Measurements from ENCODE around the gene OR2F2. TPM values are rescaled to one million over a fixed set of nuclear protein-coding genes. Genes with fewer than 3 reads are reported as not detected.

Gene OR2F2
- total RNA-seq, 1 donor from 2014 or later: not detected

DNA sequence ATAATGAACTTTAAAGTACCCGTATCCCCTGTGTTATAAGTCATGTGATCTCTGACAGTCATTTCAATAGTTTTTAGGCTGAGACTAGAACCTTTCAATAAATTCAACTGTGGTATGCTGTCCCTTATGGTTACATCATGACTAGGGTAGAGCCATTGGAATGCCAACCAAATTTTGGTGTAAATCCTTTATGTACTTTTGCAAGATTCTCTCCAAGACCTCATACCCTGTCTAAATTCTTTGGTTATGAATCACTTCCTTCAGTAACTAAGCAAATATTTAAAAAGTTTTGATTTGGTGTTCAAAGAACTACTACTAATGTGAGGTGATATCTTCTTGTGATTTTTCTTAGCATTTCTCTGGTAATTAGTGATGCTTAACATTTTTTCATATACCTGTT lies 44.3 kb downstream of the OR2F2 start:
- DNase-seq (ENCODE audit: low read depth): peak; percentile 72
- Histone ChIP-seq H3K36me3 (ENCODE audit: insufficient read depth, low read length) (no peaks in the 10 kb centered on the region), H3K9ac (ENCODE audit: low read length) (no peak overlapping the region), H4K20me1 (ENCODE audit: insufficient read depth, low read length) (no peaks in the 10 kb centered on the region), H3K4me1 (ENCODE audit: insufficient read depth, low read length) (no peaks in the 10 kb centered on the region), H3K27me3 (ENCODE audit: insufficient read depth, low read length) (no peaks in the 10 kb centered on the region), H3K79me2 (ENCODE audit: insufficient read depth, low read length) (no peaks in the 10 kb centered on the region), H3K27ac (ENCODE audit: low read depth, low read length) (no peak overlapping the region), H3K9me3 (ENCODE audit: insufficient read depth, low read depth, low read length) (no peaks in the 10 kb centered on the region), H3K4me2 (ENCODE audit: low read length) (peak overlapping the region; percentile 46), H3K4me3 (ENCODE audit: insufficient read depth, low read depth, low read length) (no peak overlapping the region), H2AFZ (ENCODE audit: low read depth, low read length) (no peak overlapping the region)
- Mint-ChIP-seq H3K36me3 (ENCODE audit: low read depth, unreplicated experiment) (no peaks in the 10 kb centered on the region), H3K4me3 (ENCODE audit: unreplicated experiment) (no peak overlapping the region), H3K4me1 (ENCODE audit: low read depth, unreplicated experiment) (peaks cover 22% of the 10 kb centered on the region), H3K27me3 (ENCODE audit: low read depth, unreplicated experiment) (no peaks in the 10 kb centered on the region), H3K27ac (ENCODE audit: unreplicated experiment) (peak overlapping the region; percentile 63), H3K9me3 (ENCODE audit: unreplicated experiment) (peaks cover 2% of the 10 kb centered on the region)
- TF ChIP-seq, protein P1, sequence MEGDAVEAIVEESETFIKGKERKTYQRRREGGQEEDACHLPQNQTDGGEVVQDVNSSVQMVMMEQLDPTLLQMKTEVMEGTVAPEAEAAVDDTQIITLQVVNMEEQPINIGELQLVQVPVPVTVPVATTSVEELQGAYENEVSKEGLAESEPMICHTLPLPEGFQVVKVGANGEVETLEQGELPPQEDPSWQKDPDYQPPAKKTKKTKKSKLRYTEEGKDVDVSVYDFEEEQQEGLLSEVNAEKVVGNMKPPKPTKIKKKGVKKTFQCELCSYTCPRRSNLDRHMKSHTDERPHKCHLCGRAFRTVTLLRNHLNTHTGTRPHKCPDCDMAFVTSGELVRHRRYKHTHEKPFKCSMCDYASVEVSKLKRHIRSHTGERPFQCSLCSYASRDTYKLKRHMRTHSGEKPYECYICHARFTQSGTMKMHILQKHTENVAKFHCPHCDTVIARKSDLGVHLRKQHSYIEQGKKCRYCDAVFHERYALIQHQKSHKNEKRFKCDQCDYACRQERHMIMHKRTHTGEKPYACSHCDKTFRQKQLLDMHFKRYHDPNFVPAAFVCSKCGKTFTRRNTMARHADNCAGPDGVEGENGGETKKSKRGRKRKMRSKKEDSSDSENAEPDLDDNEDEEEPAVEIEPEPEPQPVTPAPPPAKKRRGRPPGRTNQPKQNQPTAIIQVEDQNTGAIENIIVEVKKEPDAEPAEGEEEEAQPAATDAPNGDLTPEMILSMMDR (IDR thresholded peaks at IDR 0.05; ENCODE audit: insufficient read depth, low read depth, low read length): no peak
- no peak for TF ChIP-seq EZH2 (IDR thresholded peaks at IDR 0.05; ENCODE audit: insufficient read depth, low read length)
- no peak for FAIRE-seq

DNA sequence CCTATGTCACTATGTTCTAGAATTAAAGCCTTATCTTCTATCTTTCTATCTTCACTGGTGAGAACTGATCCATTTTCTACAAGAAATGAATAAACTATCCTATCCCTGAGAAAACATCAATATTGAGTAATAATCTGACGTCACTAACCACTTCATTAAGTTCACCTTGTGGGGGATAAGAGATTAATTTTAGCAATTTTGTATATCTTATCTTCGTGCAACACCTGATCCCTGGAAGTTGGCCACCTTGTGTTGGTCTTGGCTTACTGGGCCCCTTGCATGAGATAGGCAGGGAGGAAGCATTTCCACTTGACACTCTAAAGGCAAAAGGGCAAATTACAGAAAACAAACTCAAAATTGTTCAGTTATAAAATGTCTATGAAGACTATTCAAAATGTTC lies 45.0 kb downstream of the OR2F2 start:
- Mint-ChIP-seq H3K4me1 (ENCODE audit: low read depth, unreplicated experiment) (peaks cover 22% of the 10 kb centered on the region), H3K36me3 (ENCODE audit: low read depth, unreplicated experiment) (no peaks in the 10 kb centered on the region), H3K27ac (ENCODE audit: unreplicated experiment) (peak overlapping the region; percentile 75), H3K27me3 (ENCODE audit: low read depth, unreplicated experiment) (no peaks in the 10 kb centered on the region), H3K9me3 (ENCODE audit: unreplicated experiment) (peaks cover 2% of the 10 kb centered on the region), H3K4me3 (ENCODE audit: unreplicated experiment) (no peak overlapping the region)
- H3K4me2 ChIP-seq (ENCODE audit: low read length): no peak overlapping the region
- no peak overlapping the region for H3K4me3 ChIP-seq (ENCODE audit: insufficient read depth, low read depth, low read length)
- no peaks in the 10 kb centered on the region for H3K79me2 ChIP-seq (ENCODE audit: insufficient read depth, low read length)
- TF ChIP-seq, protein P1 (IDR thresholded peaks at IDR 0.05; ENCODE audit: insufficient read depth, low read depth, low read length): no peak
- no peak for TF ChIP-seq EZH2 (IDR thresholded peaks at IDR 0.05; ENCODE audit: insufficient read depth, low read length)
- no peak for FAIRE-seq
- no peak overlapping the region for H2AFZ ChIP-seq (ENCODE audit: low read depth, low read length)
- no peaks in the 10 kb centered on the region for H4K20me1 ChIP-seq (ENCODE audit: insufficient read depth, low read length)
- H3K9me3 ChIP-seq (ENCODE audit: insufficient read depth, low read depth, low read length): no peaks in the 10 kb centered on the region
- no peaks in the 10 kb centered on the region for H3K4me1 ChIP-seq (ENCODE audit: insufficient read depth, low read length)
- no peaks in the 10 kb centered on the region for H3K36me3 ChIP-seq (ENCODE audit: insufficient read depth, low read length)
- H3K9ac ChIP-seq (ENCODE audit: low read length): no peak overlapping the region
- H3K27me3 ChIP-seq (ENCODE audit: insufficient read depth, low read length): no peaks in the 10 kb centered on the region
- DNase-seq (ENCODE audit: low read depth): peak; percentile 6
- no peak overlapping the region for H3K27ac ChIP-seq (ENCODE audit: low read depth, low read length)

DNA sequence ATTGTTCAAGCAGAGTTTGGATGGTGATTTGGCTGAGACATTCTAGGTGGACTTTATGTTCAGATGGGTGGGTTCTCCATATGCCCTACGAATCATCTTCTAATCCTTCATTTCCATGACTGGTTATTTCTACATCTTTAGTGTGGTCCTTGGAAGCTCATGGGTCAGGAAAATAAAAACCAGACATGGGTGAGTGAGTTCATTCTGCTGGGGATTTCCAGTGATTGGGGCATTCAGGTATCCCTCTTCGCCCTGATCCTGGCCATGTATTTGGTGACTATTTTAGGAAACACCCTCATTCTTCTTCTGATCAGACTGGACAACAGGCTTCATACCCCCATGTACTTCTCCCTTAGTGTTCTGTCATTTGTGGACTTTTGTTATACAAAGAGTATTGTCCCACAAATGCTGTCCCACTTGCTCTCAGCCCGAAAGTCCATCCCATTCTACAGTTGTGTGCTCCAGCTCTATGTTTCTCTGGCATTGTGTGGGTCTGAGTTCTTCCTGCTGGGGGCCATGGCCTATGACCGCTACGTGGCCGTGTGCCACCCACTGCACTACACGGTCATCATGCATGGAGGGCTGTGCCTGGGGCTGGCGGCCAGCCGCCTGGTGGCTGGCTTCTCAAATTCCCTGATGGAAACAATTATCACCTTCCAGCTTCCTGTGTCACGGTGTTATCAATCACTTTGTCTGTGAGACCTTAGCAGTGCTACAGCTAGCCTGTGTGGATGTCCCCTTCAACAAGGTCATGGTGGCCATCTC lies 45.9 kb downstream of the OR2F2 start:
- Histone ChIP-seq H3K36me3 (ENCODE audit: insufficient read depth, low read length) (no peaks in the 10 kb centered on the region), H3K79me2 (ENCODE audit: insufficient read depth, low read length) (no peaks in the 10 kb centered on the region), H2AFZ (ENCODE audit: low read depth, low read length) (no peak overlapping the region), H3K4me2 (ENCODE audit: low read length) (no peak overlapping the region), H3K27ac (ENCODE audit: low read depth, low read length) (no peak overlapping the region), H3K4me3 (ENCODE audit: insufficient read depth, low read depth, low read length) (no peak overlapping the region), H3K27me3 (ENCODE audit: insufficient read depth, low read length) (no peaks in the 10 kb centered on the region), H3K4me1 (ENCODE audit: insufficient read depth, low read length) (no peaks in the 10 kb centered on the region), H3K9me3 (ENCODE audit: insufficient read depth, low read depth, low read length) (no peaks in the 10 kb centered on the region), H3K9ac (ENCODE audit: low read length) (no peak overlapping the region), H4K20me1 (ENCODE audit: insufficient read depth, low read length) (no peaks in the 10 kb centered on the region)
- peaks cover 22% of the 10 kb centered on the region for H3K4me1 Mint-ChIP-seq (ENCODE audit: low read depth, unreplicated experiment)
- FAIRE-seq (no peak), DNase-seq (ENCODE audit: low read depth) (no peak)
- H3K36me3 Mint-ChIP-seq (ENCODE audit: low read depth, unreplicated experiment): no peaks in the 10 kb centered on the region
- no peaks in the 10 kb centered on the region for H3K27me3 Mint-ChIP-seq (ENCODE audit: low read depth, unreplicated experiment)
- H3K27ac Mint-ChIP-seq (ENCODE audit: unreplicated experiment): peak overlapping the region; percentile 68
- no peak overlapping the region for H3K4me3 Mint-ChIP-seq (ENCODE audit: unreplicated experiment)
- peaks cover 2% of the 10 kb centered on the region for H3K9me3 Mint-ChIP-seq (ENCODE audit: unreplicated experiment)
- TF ChIP-seq, protein P1 (IDR thresholded peaks at IDR 0.05; ENCODE audit: insufficient read depth, low read depth, low read length): no peak
- no peak for TF ChIP-seq EZH2 (IDR thresholded peaks at IDR 0.05; ENCODE audit: insufficient read depth, low read length)
